NCI-H128 (cell line): Measurements from ENCODE around the gene ZMYM4.
"Not testable (repeated sequence)": the region's sequence is repeated elsewhere in the genome, so short reads cannot be mapped to it uniquely, and the experiment has no call there.

Source experiments
- DNase-seq: peaks from one replicate; lab custom pipeline; 2025; ENCODE audit not compliant: unreplicated experiment; lab: John Stamatoyannopoulos, UW

Gene ZMYM4

GRCh38 chr1:35324486-35324885, 56.0 kb downstream of the ZMYM4 start:
- DNase-seq: no peak

- no peak for DNase-seq
These were observed 57.8 kb downstream of the ZMYM4 start for GRCh38 chr1:35326246-35326866.

GRCh38 chr1:35331618-35332017, 63.1 kb downstream of the ZMYM4 start:
- DNase-seq: not testable (repeated sequence)

DNA sequence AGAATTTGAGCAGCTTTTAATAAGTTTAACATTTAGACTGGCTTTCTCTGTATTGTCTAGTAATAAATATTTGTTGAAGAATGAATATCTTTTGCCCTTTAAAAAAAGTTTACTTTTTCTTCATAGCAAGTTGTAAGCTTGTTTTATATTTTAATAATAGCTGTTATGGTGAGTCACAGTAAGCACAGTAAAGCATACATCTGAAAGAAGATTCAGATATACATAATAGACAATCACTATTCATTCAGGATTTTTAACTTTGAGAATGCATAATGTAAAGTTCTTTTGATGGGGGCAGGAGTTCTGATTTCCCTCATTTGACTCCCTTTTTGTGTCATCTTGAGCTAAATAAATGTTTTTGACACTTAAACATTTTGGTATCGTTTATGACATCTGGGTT, 66.0 kb downstream of the ZMYM4 start:
- no peak for DNase-seq

GRCh38 chr1:35340519-35340918, 72.0 kb downstream of the ZMYM4 start:
- no peak for DNase-seq

DNA sequence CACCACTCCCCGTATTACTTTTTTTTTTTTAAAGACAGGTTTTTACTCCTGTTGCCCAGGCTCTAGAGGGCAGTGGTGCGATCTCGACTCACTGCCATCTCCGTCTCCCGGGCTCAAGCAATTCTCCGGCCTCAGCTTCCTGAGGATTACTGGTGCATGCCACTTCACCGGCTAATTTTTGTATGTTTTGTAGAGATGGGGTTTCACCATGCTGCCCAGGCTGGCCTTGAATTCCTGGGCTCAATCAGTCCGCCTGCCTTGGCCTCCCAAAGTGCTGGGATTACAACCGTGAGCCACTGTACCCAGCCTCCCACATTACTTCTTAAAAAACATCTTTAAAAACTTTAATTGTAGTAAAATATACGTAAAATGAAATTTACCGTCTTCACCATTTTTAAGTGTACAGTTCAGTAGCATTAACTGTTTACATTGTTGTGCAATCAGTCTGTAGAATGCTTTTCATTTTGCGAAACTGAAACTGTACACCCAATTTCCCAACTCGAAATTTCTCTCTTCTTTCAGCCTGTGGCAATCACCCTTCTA, 77.0 kb downstream of the ZMYM4 start:
- DNase-seq: no peak

DNA sequence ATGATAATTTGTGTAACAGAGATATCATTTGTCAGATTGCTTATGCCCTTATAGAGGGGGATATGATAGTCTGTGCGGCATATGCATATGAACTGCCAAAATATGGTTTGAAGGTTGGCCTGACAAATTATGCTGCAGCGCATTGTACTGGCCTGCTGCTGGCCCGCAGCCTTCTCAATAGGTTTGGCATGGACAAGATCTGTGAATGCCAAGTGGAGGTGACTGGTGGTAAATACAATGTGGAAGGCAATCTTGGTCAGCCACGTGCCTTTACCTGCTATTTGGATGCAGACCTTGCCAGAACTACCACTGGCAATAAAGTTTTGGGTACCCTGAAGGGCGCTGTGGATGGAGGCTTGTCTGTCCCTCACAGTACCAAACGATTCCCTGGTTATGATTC, 82.4 kb downstream of the ZMYM4 start:
- DNase-seq: no peak

DNA sequence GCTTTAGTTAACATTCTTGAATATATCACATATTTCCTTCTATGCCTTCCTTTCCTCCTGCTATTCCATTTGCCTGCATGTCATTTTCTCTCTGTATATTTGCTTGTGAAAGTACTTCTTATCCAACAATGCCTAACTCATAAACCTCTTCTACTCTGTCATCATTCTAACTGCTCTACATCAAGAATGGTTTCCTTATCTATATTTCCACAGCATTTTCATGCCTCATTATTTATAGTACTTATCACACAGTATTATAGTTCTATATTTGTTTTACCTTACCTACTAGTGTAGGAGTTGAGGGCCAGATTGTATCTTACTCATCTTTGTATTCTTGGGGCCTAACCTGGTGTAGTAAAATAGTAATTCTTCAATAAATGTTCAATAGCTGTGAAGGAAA, 91.5 kb downstream of the ZMYM4 start:
- DNase-seq: no peak

- DNase-seq: no peak
These were observed 93.1 kb downstream of the ZMYM4 start for GRCh38 chr1:35361638-35362037.

DNA sequence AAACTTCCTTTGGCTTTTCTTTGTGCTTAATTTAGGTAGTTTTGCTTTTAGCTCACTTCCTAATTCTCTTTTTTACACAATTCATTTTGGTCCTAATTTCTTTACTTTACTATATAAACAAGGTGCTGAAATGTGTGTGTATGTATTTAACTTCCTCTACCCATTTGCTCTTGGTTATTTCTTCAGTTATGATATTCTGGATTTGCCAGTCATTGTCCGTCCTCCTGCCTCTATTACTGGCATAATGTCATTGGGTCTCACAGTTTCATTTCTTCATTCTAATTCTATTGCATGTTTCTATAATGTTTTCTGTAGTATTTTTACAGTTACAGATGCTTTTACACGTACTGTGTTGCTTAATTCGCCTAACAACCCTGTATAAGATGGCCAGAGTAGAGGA, 96.2 kb downstream of the ZMYM4 start:
- DNase-seq: no peak

DNA sequence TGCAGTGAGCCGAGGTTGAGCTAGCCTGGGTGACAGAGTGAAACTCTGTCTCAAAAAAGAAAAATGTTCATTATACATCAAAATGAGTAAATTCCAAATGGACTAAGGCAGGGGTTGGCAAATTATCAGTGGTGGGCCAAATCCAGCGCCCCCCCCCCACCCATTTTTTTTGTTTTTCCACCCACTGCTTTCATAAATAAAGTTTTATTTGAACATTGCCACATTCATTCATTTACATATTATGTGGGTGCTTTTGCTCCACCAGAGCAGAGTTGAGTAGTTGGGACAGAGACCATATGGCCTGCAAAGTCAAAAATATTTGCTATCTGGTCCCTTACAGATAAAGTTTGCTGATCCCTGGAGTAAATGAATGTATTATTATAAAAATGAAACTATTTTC, 99.4 kb downstream of the ZMYM4 start:
- no peak for DNase-seq

- DNase-seq: no peak
These were observed 101.6 kb downstream of the ZMYM4 start for GRCh38 chr1:35369922-35370671.

DNA sequence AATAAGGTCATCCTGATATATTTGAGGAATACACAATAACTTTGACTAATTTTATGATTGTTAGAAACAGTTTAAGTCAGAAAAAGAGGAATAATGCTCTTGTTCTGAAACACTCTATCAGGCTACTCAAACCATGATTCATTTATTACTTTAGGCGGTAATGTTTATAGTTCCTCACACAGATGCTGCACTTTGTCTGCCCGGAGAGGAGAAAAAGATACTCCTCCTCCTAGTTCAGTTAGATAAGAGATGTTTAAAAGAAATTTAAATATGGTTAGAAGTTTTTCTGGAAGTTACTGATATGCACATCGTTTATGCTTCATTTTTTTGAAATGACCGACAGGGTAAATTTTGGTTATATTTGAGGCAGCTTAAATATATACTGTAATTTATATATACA, 103.0 kb downstream of the ZMYM4 start:
- no peak for DNase-seq

- no peak for DNase-seq
These were observed 109.0 kb downstream of the ZMYM4 start for GRCh38 chr1:35377555-35377954.

DNA sequence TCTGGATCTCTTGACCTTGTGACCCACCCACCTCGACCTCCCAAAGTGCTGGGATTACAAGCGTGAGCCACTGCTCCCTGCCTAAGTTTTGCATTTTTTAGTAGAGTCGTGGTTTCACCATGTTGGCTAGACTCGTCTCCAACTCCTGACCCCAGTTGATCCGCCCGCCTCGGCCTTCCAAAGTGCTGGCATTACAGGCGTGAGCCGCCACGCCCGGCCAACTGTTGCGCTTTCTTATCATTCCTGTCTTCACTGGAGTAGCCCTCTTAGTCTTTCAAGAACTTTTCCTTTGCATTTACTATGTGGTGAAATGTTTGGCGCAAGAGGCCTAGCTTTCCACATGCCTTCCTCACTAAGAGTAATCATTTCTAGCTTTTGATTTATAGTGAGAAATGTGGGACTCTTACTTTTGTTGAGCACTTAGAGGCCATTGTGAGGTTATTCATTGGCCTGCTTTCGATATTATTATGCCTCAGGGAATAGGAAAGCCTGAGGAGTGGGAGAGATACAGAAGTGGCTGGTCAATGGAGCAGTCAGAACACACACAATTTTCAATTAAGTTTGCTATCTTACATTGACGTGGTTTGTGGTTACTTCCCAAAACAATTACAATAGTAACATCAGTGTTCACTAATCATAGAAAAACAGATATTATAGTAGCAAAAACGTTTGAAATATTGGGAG, 111.0 kb downstream of the ZMYM4 start:
- no peak for DNase-seq

DNA sequence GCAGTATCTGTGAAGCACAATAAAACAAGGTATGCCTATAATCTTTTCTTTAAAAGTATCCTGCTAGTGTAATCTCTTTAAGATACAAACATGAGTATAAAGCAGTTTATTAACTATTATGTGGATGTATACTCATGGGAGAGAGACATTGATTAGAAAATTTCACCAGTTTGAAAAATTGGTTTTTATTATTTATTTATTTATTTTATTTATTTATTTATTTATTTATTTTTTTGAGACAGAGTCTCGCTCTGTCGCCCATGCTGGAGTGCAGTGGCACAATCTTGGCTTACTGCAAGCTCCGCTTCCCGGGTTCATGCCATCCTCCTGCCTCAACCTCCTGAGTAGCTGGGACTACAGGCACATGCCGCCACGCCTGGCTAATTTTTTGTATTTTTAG, 111.6 kb downstream of the ZMYM4 start:
- DNase-seq: not testable (repeated sequence)

GRCh38 chr1:35382107-35382506, 113.6 kb downstream of the ZMYM4 start:
- DNase-seq: no peak

- no peak for DNase-seq
These were observed 117.8 kb downstream of the ZMYM4 start for GRCh38 chr1:35386290-35386689.

DNA sequence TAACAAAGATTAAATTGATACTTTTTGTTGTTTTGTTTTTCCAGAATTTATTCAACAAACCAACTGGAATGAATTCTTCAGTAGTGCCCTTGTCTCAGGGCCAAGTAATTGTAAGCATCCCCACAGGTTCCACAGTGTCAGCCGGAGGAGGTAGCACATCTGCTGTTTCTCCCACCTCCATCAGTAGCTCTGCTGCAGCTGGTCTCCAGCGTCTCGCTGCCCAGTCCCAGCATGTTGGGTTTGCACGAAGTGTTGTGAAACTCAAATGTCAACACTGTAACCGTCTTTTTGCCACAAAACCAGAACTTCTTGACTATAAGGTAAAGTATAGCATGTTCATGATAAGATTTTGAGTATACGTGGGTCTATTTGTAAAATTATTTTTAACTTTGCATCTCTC, 118.5 kb downstream of the ZMYM4 start:
- DNase-seq: no peak

GRCh38 chr1:35390600-35391494, 122.3 kb downstream of the ZMYM4 start:
- no peak for DNase-seq

DNA sequence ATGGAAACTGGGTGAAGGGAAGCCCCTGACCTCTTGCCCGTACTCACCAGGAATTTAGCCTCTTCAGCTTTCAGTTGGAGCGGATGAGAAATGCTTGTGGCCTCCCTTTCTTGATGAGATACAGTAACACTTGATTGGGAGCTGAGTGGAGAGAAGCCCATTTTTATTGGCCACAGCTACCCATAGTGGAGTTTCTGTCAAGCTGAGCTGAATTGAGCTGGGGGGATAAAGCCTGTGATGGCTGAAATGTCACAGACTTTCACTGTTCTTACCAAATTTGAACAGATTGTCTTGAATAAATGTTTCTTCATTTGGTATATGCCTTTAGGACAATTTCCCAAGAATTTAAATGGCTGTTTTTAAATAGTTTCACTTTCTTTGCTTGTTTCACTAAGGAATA, 125.9 kb downstream of the ZMYM4 start:
- no peak for DNase-seq
